ENCODE measurements around the gene FGA. TPM values are rescaled to one million over a fixed set of nuclear protein-coding genes. Genes with fewer than 3 reads are reported as not detected.

Gene FGA
- total RNA-seq, 1 experiment from 2014 or later = not detected

DNA sequence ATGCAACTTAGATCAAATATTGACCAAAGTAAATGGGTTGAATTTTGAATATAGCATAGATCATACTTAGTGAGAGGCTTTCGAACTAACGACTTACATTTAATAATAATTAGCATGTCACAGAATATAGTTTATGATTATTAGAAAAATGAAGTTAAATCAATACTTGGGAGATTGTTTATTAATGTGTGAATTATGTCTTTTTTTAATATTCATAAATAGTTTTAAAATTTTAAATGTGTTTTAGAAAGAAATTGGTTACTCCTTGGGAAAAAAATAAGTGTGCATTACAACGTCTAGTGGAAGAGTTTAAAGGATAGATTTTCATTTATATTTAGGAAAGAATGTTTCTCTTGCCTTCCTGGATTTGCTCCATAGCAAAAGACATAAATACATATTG is 7.3 kb downstream of the FGA start:
- no peak for TF ChIP-seq EZH2phosphoT487 (IDR thresholded peaks at IDR 0.05; ENCODE audit: borderline replicate concordance, low read length)
- TF ChIP-seq, protein P1, sequence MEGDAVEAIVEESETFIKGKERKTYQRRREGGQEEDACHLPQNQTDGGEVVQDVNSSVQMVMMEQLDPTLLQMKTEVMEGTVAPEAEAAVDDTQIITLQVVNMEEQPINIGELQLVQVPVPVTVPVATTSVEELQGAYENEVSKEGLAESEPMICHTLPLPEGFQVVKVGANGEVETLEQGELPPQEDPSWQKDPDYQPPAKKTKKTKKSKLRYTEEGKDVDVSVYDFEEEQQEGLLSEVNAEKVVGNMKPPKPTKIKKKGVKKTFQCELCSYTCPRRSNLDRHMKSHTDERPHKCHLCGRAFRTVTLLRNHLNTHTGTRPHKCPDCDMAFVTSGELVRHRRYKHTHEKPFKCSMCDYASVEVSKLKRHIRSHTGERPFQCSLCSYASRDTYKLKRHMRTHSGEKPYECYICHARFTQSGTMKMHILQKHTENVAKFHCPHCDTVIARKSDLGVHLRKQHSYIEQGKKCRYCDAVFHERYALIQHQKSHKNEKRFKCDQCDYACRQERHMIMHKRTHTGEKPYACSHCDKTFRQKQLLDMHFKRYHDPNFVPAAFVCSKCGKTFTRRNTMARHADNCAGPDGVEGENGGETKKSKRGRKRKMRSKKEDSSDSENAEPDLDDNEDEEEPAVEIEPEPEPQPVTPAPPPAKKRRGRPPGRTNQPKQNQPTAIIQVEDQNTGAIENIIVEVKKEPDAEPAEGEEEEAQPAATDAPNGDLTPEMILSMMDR (conservative IDR thresholded peaks at IDR 0.05; ENCODE audit: low read depth, low read length) = no peak
- TF ChIP-seq EZH2 (IDR thresholded peaks at IDR 0.05; ENCODE audit: low read length, unreplicated experiment) = no peak
- intact Hi-C loops (cut with micrococcal nuclease) = no loop called here
- Histone ChIP-seq H3K4me2 (ENCODE audit: low read length) (no peak overlapping the region), H3K36me3 (ENCODE audit: low read depth, low read length) (no peaks in the 10 kb centered on the region), H3K9me3 (ENCODE audit: low read length) (no peaks in the 10 kb centered on the region), H3K4me3 (ENCODE audit: low read length) (no peak overlapping the region), H4K20me1 (ENCODE audit: low read length) (no peaks in the 10 kb centered on the region), H3K79me2 (ENCODE audit: low read length) (no peaks in the 10 kb centered on the region), H3K27me3 (ENCODE audit: low read length) (no peaks in the 10 kb centered on the region), H3K4me1 (ENCODE audit: insufficient read depth, low read length) (no peaks in the 10 kb centered on the region), H3K9me2 (replicated peaks; ENCODE audit: low read length) (no peaks in the 10 kb centered on the region), H3K27ac (ENCODE audit: low read length) (no peak overlapping the region), H2AFZ (ENCODE audit: low read length) (no peak overlapping the region), H3K9ac (ENCODE audit: low read length) (no peak overlapping the region), H3F3A (ENCODE audit: low read length, unreplicated experiment) (no peaks in the 10 kb centered on the region)
- ATAC-seq (no peak), DNase-seq (no peak)
- POLR2A ChIA-PET (ENCODE audit: unreplicated experiment) = no interaction called here
- CTCF ChIA-PET = no interaction called here
- BruUV-seq (replicated peaks) = no TSS peak

DNA sequence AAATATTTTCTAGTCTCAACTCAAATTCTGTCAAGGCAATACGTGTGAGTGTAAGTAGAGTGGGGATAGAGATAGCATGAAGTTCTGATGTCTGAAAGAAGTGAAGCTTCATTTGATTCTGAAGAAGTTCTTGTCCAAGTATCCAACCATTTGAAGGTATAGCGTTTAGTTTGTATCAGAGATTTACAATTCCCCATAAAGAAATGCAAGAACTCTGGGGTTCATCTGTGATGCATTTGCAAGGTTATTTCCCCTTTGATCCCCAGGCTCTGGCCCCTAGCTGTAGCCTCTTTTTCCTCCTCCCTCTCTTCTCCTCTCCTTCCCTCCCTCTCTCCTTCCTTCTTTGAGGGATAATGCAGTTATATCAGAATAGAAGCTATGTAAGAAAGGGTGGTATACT is 7.8 kb downstream of the FGA start:
- no peak overlapping the region for H3K4me3 ChIP-seq (ENCODE audit: low read length)
- BruUV-seq (replicated peaks) = no TSS peak
- CTCF ChIA-PET = no interaction called here
- H3K27ac ChIP-seq (ENCODE audit: low read length) = no peak overlapping the region
- H3K27me3 ChIP-seq (ENCODE audit: low read length) = no peaks in the 10 kb centered on the region
- DNase-seq (no peak), ATAC-seq (no peak)
- no peak overlapping the region for H3K9ac ChIP-seq (ENCODE audit: low read length)
- no peak overlapping the region for H2AFZ ChIP-seq (ENCODE audit: low read length)
- H3K4me1 ChIP-seq (ENCODE audit: insufficient read depth, low read length) = no peaks in the 10 kb centered on the region
- no peak for TF ChIP-seq EZH2phosphoT487 (IDR thresholded peaks at IDR 0.05; ENCODE audit: borderline replicate concordance, low read length)
- no peak for TF ChIP-seq EZH2 (IDR thresholded peaks at IDR 0.05; ENCODE audit: low read length, unreplicated experiment)
- TF ChIP-seq, protein P1 (conservative IDR thresholded peaks at IDR 0.05; ENCODE audit: low read depth, low read length) = no peak
- no peaks in the 10 kb centered on the region for H3K9me3 ChIP-seq (ENCODE audit: low read length)
- intact Hi-C loops (cut with micrococcal nuclease) = no loop called here
- H4K20me1 ChIP-seq (ENCODE audit: low read length) = no peaks in the 10 kb centered on the region
- no peak overlapping the region for H3K4me2 ChIP-seq (ENCODE audit: low read length)
- H3F3A ChIP-seq (ENCODE audit: low read length, unreplicated experiment) = no peaks in the 10 kb centered on the region
- no peaks in the 10 kb centered on the region for H3K79me2 ChIP-seq (ENCODE audit: low read length)
- H3K36me3 ChIP-seq (ENCODE audit: low read depth, low read length) = no peaks in the 10 kb centered on the region
- POLR2A ChIA-PET (ENCODE audit: unreplicated experiment) = no interaction called here
- no peaks in the 10 kb centered on the region for H3K9me2 ChIP-seq (replicated peaks; ENCODE audit: low read length)

DNA sequence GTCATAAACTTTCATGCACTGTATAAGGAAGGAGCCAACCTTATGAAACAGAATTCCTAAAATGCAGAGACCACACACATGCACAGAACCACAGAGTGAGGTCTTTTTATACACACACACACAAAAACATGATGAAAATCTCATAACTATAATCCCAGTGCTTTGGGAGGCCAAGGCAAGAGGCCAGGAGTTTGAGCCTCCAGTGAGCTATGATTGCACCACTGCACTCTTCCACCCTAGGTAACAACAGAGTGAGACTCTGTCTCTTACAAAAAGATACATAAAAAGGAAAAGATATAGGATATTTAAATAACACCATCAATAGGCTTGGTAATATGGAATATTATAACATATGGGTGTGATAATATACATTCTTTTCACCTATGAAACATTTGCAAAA is 10.6 kb downstream of the FGA start:
- Histone ChIP-seq H2AFZ (ENCODE audit: low read length) (no peak overlapping the region), H3K27ac (ENCODE audit: low read length) (no peak overlapping the region), H3K79me2 (ENCODE audit: low read length) (no peaks in the 10 kb centered on the region), H3K4me2 (ENCODE audit: low read length) (no peak overlapping the region), H3K36me3 (ENCODE audit: low read depth, low read length) (no peaks in the 10 kb centered on the region), H3K4me3 (ENCODE audit: low read length) (no peak overlapping the region), H3K9me2 (replicated peaks; ENCODE audit: low read length) (no peaks in the 10 kb centered on the region), H3K9ac (ENCODE audit: low read length) (no peak overlapping the region), H3K27me3 (ENCODE audit: low read length) (no peaks in the 10 kb centered on the region), H3K4me1 (ENCODE audit: insufficient read depth, low read length) (no peaks in the 10 kb centered on the region), H3K9me3 (ENCODE audit: low read length) (no peaks in the 10 kb centered on the region), H3F3A (ENCODE audit: low read length, unreplicated experiment) (no peaks in the 10 kb centered on the region), H4K20me1 (ENCODE audit: low read length) (no peaks in the 10 kb centered on the region)
- CTCF ChIA-PET = no interaction called here
- ATAC-seq = no peak
- DNase-seq = no peak
- intact Hi-C loops (cut with micrococcal nuclease) = no loop called here
- BruUV-seq (replicated peaks) = no TSS peak
- POLR2A ChIA-PET (ENCODE audit: unreplicated experiment) = no interaction called here
- TF ChIP-seq, protein P1 (conservative IDR thresholded peaks at IDR 0.05; ENCODE audit: low read depth, low read length) = no peak
- TF ChIP-seq EZH2 (IDR thresholded peaks at IDR 0.05; ENCODE audit: low read length, unreplicated experiment) (no peak), EZH2phosphoT487 (IDR thresholded peaks at IDR 0.05; ENCODE audit: borderline replicate concordance, low read length) (no peak)

Measured in PC-3 (cell line).